H1 (cell line): ENCODE results near the gene POLA1. TPM values are rescaled to one million over a fixed set of nuclear protein-coding genes. Genes with fewer than 3 reads are reported as not detected.

Experiments
- CTCF ChIA-PET: fragments of 300-600 bp; sonication (Branson Sonifier 250); formaldehyde crosslinking; loops from one replicate; lab custom pipeline; 2021; ENCODE audit not compliant: partially characterized antibody; lab: Charles Lee
- POLR2A ChIA-PET: fragments of 300-600 bp; sonication (Branson Sonifier 250); formaldehyde crosslinking; loops from one replicate; lab custom pipeline; 2021; ENCODE audit warnings: inconsistent platforms; ENCODE audit not compliant: partially characterized antibody; lab: Charles Lee
- DNase-seq, 2 experiments: peaks; one replicate each; pipeline versions ENCODE4 v3.0.0 to v3.0.0-alpha.2; 2010 to 2022; ENCODE audit warnings: low spot score in 2 of 2, low read depth in 1 of 2, mixed read lengths in 1 of 2
- FAIRE-seq: peaks from 2 replicates; lab custom pipeline; 2011; peaks lifted over from hg19 to GRCh38; lab: Jason Lieb, UNC
- H2AFZ ChIP-seq: 2 replicates; pipeline ENCODE4 v1.8.1; 2012; ENCODE audit warnings: low read length, inconsistent platforms
- H2AK5ac ChIP-seq: 2 replicates; pipeline ENCODE4 v1.6.1; 2013; ENCODE audit warnings: low read depth, low read length
- H2BK120ac ChIP-seq: replicated peaks from 2 replicates; pipeline ENCODE3; 2013; ENCODE audit warnings: low read depth, low read length, inconsistent platforms
- H2BK12ac ChIP-seq: 2 replicates; pipeline ENCODE4 v1.6.1; 2013; ENCODE audit warnings: low read depth, low read length
- H2BK15ac ChIP-seq: 2 replicates; pipeline ENCODE4 v1.6.1; 2013; ENCODE audit warnings: low read length
- H2BK20ac ChIP-seq: 2 replicates; pipeline ENCODE4 v1.6.1; 2013; ENCODE audit warnings: low read length
- H2BK5ac ChIP-seq: 2 replicates; pipeline ENCODE4 v1.6.1; 2013; ENCODE audit warnings: low read depth, low read length
- H3K14ac ChIP-seq: 2 replicates; pipeline ENCODE4 v1.6.1; 2013; ENCODE audit warnings: inconsistent platforms; ENCODE audit not compliant: insufficient read length
- H3K18ac ChIP-seq: 2 replicates; pipeline ENCODE4 v1.6.1; 2013; ENCODE audit warnings: low read length; ENCODE audit errors: extremely low read depth
- H3K23ac ChIP-seq: 2 replicates; pipeline ENCODE4 v1.6.1; 2013; ENCODE audit warnings: inconsistent platforms; ENCODE audit not compliant: insufficient read length
- H3K23me2 ChIP-seq: 2 replicates; pipeline ENCODE4 v1.6.1; 2013; ENCODE audit warnings: low read depth, low read length
- H3K27ac ChIP-seq: 2 replicates; pipeline ENCODE4 v1.6.1; 2011; ENCODE audit warnings: low read depth, low read length, inconsistent platforms
- H3K27me3 ChIP-seq, 4 experiments: replicated peaks in 1 of 4; 1 replicate in 1 of 4; 2 replicates in 3 of 4; pipeline versions ENCODE4 v1.6.1 to v1.8.1; 2011 to 2013; ENCODE audit warnings: low read length in 3 of 4, mild to moderate bottlenecking in 3 of 4, inconsistent platforms in 2 of 4, mixed read lengths in 2 of 4, moderate library complexity in 1 of 4; ENCODE audit not compliant: control insufficient read depth in 3 of 4, insufficient read depth in 3 of 4; ENCODE audit errors: extremely low read depth in 1 of 4
- H3K36me3 ChIP-seq, 4 experiments: 2 replicates each; pipeline versions ENCODE4 v1.6.1 to v1.8.1; 2011 to 2013; ENCODE audit warnings: mild to moderate bottlenecking in 4 of 4, low read length in 3 of 4, moderate library complexity in 2 of 4, control low read depth in 1 of 4, inconsistent platforms in 1 of 4; ENCODE audit not compliant: insufficient read depth in 4 of 4, control insufficient read depth in 2 of 4
- H3K4ac ChIP-seq: replicated peaks from 2 replicates; pipeline ENCODE3; 2013; ENCODE audit warnings: low read length, low read depth, mixed read lengths, inconsistent platforms; ENCODE audit not compliant: insufficient read length
- H3K4me1 ChIP-seq, 4 experiments: replicated peaks in 1 of 4; 1 replicate in 1 of 4; 2 replicates in 3 of 4; pipeline versions ENCODE4 v1.6.1 to v1.8.1; 2011 to 2013; ENCODE audit warnings: low read length in 3 of 4, inconsistent platforms in 2 of 4, mixed read lengths in 1 of 4; ENCODE audit not compliant: insufficient read depth in 4 of 4, control insufficient read depth in 3 of 4
- H3K4me2 ChIP-seq, 2 experiments: 2 replicates each; pipeline versions ENCODE4 v1.6.1 to v1.8.1; 2011 to 2013; ENCODE audit warnings: low read depth in 2 of 2, low read length in 2 of 2, control low read depth in 1 of 2, inconsistent platforms in 1 of 2, mild to moderate bottlenecking in 1 of 2; ENCODE audit not compliant: insufficient read depth in 1 of 2
- H3K4me3 ChIP-seq, 4 experiments: fragments of 200-600, 300-600 bp in 1 of 4; sonication (generic), shearing (Covaris generic), sonication (Bioruptor Twin) in 1 of 4; 2 replicates each; pipeline versions ENCODE4 v1.5.1 to v1.8.1; 2011 to 2016; ENCODE audit warnings: low read length in 4 of 4, low read depth in 3 of 4, control low read depth in 2 of 4, inconsistent platforms in 2 of 4, mild to moderate bottlenecking in 2 of 4, mixed read lengths in 1 of 4, moderate library complexity in 1 of 4; ENCODE audit not compliant: insufficient read depth in 2 of 4; ENCODE audit errors: extremely low read depth in 1 of 4
- H3K56ac ChIP-seq: replicated peaks from 2 replicates; pipeline ENCODE3; 2013; ENCODE audit warnings: low read depth, mild to moderate bottlenecking, mixed read lengths, low read length, inconsistent platforms; ENCODE audit not compliant: insufficient read length
- H3K79me1 ChIP-seq: 2 replicates; pipeline ENCODE4 v1.6.1; 2013; ENCODE audit warnings: low read depth, low read length, control low read depth
- H3K79me2 ChIP-seq, 2 experiments: 2 replicates each; pipeline versions ENCODE4 v1.6.1 to v1.8.1; 2012 to 2013; ENCODE audit warnings: low read length in 2 of 2, mild to moderate bottlenecking in 2 of 2, inconsistent platforms in 1 of 2; ENCODE audit not compliant: insufficient read depth in 2 of 2, control insufficient read depth in 1 of 2
- H3K9ac ChIP-seq, 4 experiments: replicated peaks in 1 of 4; 1 replicate in 1 of 4; 2 replicates in 3 of 4; pipeline versions ENCODE4 v1.6.1 to v1.8.1; 2011 to 2013; ENCODE audit warnings: low read depth in 3 of 4, low read length in 3 of 4, control low read depth in 2 of 4, mild to moderate bottlenecking in 2 of 4, moderate library complexity in 2 of 4, inconsistent platforms in 1 of 4; ENCODE audit errors: extremely low read depth in 1 of 4
- H3K9me3 ChIP-seq, 2 experiments: 2 replicates each; pipeline versions ENCODE4 v1.6.1 to v1.8.1; 2012 to 2013; ENCODE audit warnings: mild to moderate bottlenecking in 2 of 2, moderate library complexity in 2 of 2, control low read depth in 1 of 2, inconsistent platforms in 1 of 2, low read depth in 1 of 2, low read length in 1 of 2, mixed read lengths in 1 of 2; ENCODE audit not compliant: insufficient read depth in 2 of 2
- H4K20me1 ChIP-seq, 2 experiments: replicated peaks in 1 of 2; 2 replicates each; pipeline versions ENCODE3 to v1.8.1; 2011 to 2013; ENCODE audit warnings: inconsistent platforms in 2 of 2, low read length in 2 of 2, mild to moderate bottlenecking in 1 of 2; ENCODE audit not compliant: insufficient read depth in 2 of 2, control insufficient read depth in 1 of 2
- H4K5ac ChIP-seq: 2 replicates; pipeline ENCODE4 v1.6.1; 2013; ENCODE audit warnings: low read length, low read depth, mixed read lengths, inconsistent platforms; ENCODE audit not compliant: insufficient read length
- H4K8ac ChIP-seq: 2 replicates; pipeline ENCODE4 v1.8.0; 2013; ENCODE audit warnings: mild to moderate bottlenecking, moderate library complexity, low read length, inconsistent platforms; ENCODE audit not compliant: insufficient read depth; ENCODE audit errors: extremely low read depth
- H4K91ac ChIP-seq: replicated peaks from 2 replicates; pipeline ENCODE3; 2013; ENCODE audit warnings: low read length, mixed read lengths, inconsistent platforms; ENCODE audit not compliant: insufficient read length
- BRCA1 ChIP-seq: IDR thresholded peaks from 2 replicates; pipeline ENCODE4 v1.6.1; 2012; ENCODE audit warnings: low read depth, low read length, improper control_type of control experiment
- CTCF ChIP-seq, 3 experiments: IDR thresholded peaks; 1 replicate in 2 of 3; 2 replicates in 1 of 3; pipeline versions ENCODE4 v1.5.1 to v1.6.1; 2011; ENCODE audit warnings: low read length in 3 of 3, mild to moderate bottlenecking in 3 of 3, inconsistent platforms in 2 of 3, low read depth in 1 of 3, moderate library complexity in 1 of 3; ENCODE audit not compliant: insufficient read depth in 1 of 3; ENCODE audit errors: control extremely low read depth in 1 of 3
- PHF8 ChIP-seq: fragments of 200-600 bp; sonication (generic); conservative IDR thresholded peaks from 2 replicates; pipeline ENCODE4 v1.7.1; 2012; ENCODE audit warnings: low read depth, mild to moderate bottlenecking, inconsistent platforms, low read length, moderate library complexity
- SIN3A ChIP-seq, 2 experiments: IDR thresholded peaks in 1 of 2; conservative IDR thresholded peaks in 1 of 2; 2 replicates each; pipeline ENCODE4 v1.6.1; 2011 to 2012; ENCODE audit warnings: low read length in 2 of 2, improper control_type of control experiment in 1 of 2, low read depth in 1 of 2, mild to moderate bottlenecking in 1 of 2
- SIX5 ChIP-seq: IDR thresholded peaks from 2 replicates; pipeline ENCODE4 v1.6.1; 2011; ENCODE audit warnings: mild to moderate bottlenecking, low read depth, low read length
- WGBS, 2 experiments: shearing (Covaris generic) in 1 of 2; methylation state at CpG; one replicate each; pipeline versions ENCODE4 v1.1.6 to v1.1.7; 2013 to 2015; ENCODE audit warnings: low lambda C conversion rate in 2 of 2, mixed read lengths in 2 of 2, inconsistent platforms in 1 of 2, low coverage in 1 of 2, missing lambda C conversion rate in 1 of 2; ENCODE audit not compliant: insufficient replicate concordance in 2 of 2, insufficient coverage in 1 of 2, insufficient read length in 1 of 2; ENCODE audit errors: extremely low coverage in 1 of 2, missing lambda C conversion rate in 1 of 2; 5-methylcytosine and 5-hydroxymethylcytosine counted together
- polyA plus RNA-seq, 7 experiments: library from polyadenylated mRNA; depleted of rRNA in 3 of 7; stranded (reverse) in 5 of 7; unstranded in 2 of 7; fragments of >200 nt in 5 of 7; fragments of 200-250 nt in 2 of 7; gene quantifications; 1 replicate in 5 of 7; 2 replicates in 1 of 7; 4 replicates in 1 of 7; pipeline versions ENCODE4 v1.2.1 to v1.2.3, GENCODE V29; 2011 to 2013; ENCODE audit warnings: missing spikeins in 2 of 7, mixed read lengths in 2 of 7
- total RNA-seq: library from RNA; stranded (reverse); fragmentation: NEBNext Ultra II Directional; extraction: Animal tissue kit (Norgen Biotek cat#: 25700); gene quantifications from 2 replicates; pipeline ENCODE4 v1.2.1, GENCODE V29; 2021

Gene POLA1
- total and polyA plus RNA-seq, 2 of the 8 experiments (the other 6 are each of a cell fraction or from before 2014, with no cell fraction given) = 5.6 to 34.9 TPM

- Histone ChIP-seq H3K27me3 (no peaks in the 10 kb centered on the region), H3K4me2 (no peak overlapping the region), H3K79me1 (no peaks in the 10 kb centered on the region), H2AK5ac (no peak overlapping the region), H3K4me3 (no peak overlapping the region), H4K91ac (no peak overlapping the region), H3K4me1 (no peaks in the 10 kb centered on the region), H2AFZ (no peak overlapping the region), H3K56ac (no peak overlapping the region), H3K4ac (no peak overlapping the region), H3K18ac (no peak overlapping the region), H3K9ac (no peak overlapping the region), H3K14ac (no peak overlapping the region), H2BK120ac (no peak overlapping the region), H3K23me2 (no peaks in the 10 kb centered on the region), H4K8ac (no peak overlapping the region), H3K36me3 (no peaks in the 10 kb centered on the region), H3K79me2 (no peaks in the 10 kb centered on the region), H3K9me3 (no peaks in the 10 kb centered on the region), H2BK20ac (no peak overlapping the region), H4K20me1 (no peaks in the 10 kb centered on the region), H3K27ac (no peak overlapping the region), H4K5ac (no peak overlapping the region), H2BK12ac (no peak overlapping the region), H2BK5ac (no peak overlapping the region), H3K23ac (no peak overlapping the region), H2BK15ac (no peak overlapping the region)
- TF ChIP-seq BRCA1 (no peak), SIX5 (no peak), PHF8 (no peak), SIN3A (conservative IDR thresholded peaks at IDR 0.05 in 1 of 2, IDR thresholded peaks at IDR 0.05 in 1 of 2; ENCODE audit: low read depth in 1 of 2, low read length in 2 of 2) (no peak), CTCF (IDR thresholded peaks at IDR 0.05; ENCODE audit: control extremely low read depth in 1 of 3, insufficient read depth in 1 of 3, low read depth in 1 of 3, low read length in 3 of 3) (no peak)
- FAIRE-seq (no peak), DNase-seq (no peak)
- POLR2A ChIA-PET = no interaction called here
- WGBS, 2 experiments = 88% methylated on average over 3 of the region's 3 CpGs; no CpG with 5 or more reads in 1 of the 2 experiments
- CTCF ChIA-PET = interaction anchor here (0.6 kb wide), 1 partner anchor 52 kb away, joined by 4 read pairs; no protein-coding TSS in a partner anchor
Measured at GRCh38 chrX:24983931-24984330, 290.2 kb downstream of the POLA1 start.
